ENCODE data around the gene DENND1C.

DENND1C gene

GRCh38 chr19:6495947-6496346 is 14.4 kb upstream of the DENND1C start:
- TF ChIP-seq, protein P1, sequence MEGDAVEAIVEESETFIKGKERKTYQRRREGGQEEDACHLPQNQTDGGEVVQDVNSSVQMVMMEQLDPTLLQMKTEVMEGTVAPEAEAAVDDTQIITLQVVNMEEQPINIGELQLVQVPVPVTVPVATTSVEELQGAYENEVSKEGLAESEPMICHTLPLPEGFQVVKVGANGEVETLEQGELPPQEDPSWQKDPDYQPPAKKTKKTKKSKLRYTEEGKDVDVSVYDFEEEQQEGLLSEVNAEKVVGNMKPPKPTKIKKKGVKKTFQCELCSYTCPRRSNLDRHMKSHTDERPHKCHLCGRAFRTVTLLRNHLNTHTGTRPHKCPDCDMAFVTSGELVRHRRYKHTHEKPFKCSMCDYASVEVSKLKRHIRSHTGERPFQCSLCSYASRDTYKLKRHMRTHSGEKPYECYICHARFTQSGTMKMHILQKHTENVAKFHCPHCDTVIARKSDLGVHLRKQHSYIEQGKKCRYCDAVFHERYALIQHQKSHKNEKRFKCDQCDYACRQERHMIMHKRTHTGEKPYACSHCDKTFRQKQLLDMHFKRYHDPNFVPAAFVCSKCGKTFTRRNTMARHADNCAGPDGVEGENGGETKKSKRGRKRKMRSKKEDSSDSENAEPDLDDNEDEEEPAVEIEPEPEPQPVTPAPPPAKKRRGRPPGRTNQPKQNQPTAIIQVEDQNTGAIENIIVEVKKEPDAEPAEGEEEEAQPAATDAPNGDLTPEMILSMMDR (IDR thresholded peaks at IDR 0.05; ENCODE audit: insufficient read depth, missing control alignments), result no peak
- no peak for FAIRE-seq

DNA sequence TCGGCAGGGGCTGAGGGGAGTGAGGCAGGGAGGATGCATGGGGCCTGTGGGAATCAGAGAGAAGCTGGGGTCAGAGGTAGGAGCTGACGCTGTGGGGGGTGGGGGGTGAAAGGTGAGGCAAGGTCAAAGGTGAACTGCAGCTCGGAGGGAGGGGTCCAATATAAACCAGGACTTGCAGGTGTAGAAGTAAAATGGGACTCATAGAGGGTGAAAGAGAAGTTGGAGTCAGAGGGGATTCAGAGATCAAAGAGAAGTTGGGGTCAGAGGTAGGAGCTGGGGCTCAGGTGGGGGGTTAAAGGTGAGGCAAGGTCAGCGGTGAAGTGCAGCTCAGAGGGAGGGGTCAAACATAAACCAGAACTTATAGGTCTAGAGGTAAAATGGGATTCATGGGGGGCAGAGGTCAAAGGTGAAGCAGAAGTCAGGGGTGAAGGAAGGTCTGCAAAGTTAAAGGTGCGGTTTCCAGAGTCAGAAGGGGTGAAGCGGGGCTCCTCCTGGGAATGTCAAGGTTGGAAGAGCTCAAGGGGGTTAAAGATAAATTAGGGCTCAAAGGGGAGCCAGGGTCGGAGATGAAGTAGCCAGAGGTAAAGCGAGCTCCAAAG is 12.9 kb upstream of the DENND1C start:
- DNase-seq (ENCODE audit: insufficient read length, low spot score), result no peak
- FAIRE-seq, result no peak
- TF ChIP-seq, protein P1 (IDR thresholded peaks at IDR 0.05; ENCODE audit: insufficient read depth, missing control alignments), result no peak

More at GRCh38 chr19:6495947-6496346, 14.4 kb upstream of the DENND1C start:
- DNase-seq (ENCODE audit: insufficient read length, low spot score), result no peak

- FAIRE-seq (no peak), DNase-seq (ENCODE audit: insufficient read length, low spot score) (no peak)
- TF ChIP-seq, protein P1 (IDR thresholded peaks at IDR 0.05; ENCODE audit: insufficient read depth, missing control alignments), result no peak
Measured at GRCh38 chr19:6491802-6492592, 10.4 kb upstream of the DENND1C start.

DNA sequence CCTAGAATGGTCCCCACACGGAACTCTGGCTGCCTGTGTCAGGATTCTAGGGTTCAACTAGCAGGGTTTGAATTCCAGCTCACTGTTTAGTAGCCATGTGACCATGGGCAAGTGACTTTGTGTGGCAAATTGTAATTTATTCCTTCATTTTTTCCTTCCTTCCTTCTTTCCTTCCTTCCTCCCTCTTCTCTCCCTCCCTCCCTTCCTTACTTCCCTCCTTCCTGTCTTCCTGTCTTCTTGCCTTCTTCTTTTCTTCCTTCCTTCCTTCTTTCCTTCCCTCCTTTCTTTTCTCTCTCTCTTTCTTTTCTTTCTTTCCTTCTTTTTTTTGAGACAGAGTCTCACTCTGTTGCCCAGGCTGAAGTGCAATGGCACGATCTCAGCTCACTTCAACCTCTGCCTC is 8.5 kb upstream of the DENND1C start:
- DNase-seq (ENCODE audit: insufficient read length, low spot score), result no peak
- TF ChIP-seq, protein P1 (IDR thresholded peaks at IDR 0.05; ENCODE audit: insufficient read depth, missing control alignments), result no peak
- FAIRE-seq, result no peak

DNA sequence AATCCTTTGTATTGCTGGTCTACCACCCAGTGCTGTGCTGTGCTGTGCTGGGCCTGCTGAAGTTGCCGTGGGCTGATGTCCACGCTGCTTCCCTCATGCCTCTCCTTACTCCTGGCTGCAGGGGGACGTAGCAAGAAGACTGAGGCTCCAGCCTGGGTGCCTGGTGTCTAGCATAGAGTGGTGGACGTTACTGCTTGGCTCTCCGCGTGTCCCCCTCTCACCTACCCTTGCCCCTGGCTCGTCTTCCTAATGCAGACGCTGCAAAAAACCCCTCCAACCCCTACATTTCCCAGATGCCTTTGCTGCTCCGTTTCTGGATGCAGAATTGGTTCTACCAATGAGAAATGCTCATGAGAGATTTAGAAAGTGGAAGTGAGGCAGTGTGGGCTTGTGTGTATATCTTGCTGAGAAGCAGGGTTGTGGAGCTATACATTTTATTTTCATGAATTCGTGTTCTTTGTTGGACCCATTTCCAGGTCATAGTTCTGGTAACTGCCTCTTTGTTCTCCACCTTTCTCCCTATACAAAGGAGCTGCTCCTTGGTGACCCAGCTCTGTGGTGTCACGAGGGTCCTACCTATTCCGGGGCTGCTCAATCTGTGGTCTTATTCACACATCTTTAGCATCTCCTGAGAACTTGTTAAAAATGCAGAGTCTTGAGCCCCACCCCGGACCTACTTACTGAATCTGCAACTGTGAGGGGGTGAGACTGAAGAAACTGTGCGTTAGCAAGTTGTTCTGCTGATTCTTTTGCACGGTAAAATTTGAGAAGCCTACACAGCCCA is 7.9 kb upstream of the DENND1C start:
- DNase-seq (ENCODE audit: insufficient read length, low spot score) (no peak), FAIRE-seq (no peak)
- TF ChIP-seq, protein P1 (IDR thresholded peaks at IDR 0.05; ENCODE audit: insufficient read depth, missing control alignments), result no peak

- DNase-seq (ENCODE audit: insufficient read length, low spot score) (no peak), FAIRE-seq (no peak)
- TF ChIP-seq, protein P1 (IDR thresholded peaks at IDR 0.05; ENCODE audit: insufficient read depth, missing control alignments), result no peak
Measured at GRCh38 chr19:6484831-6485230, 3.2 kb upstream of the DENND1C start.
